ENCODE measurements around the gene AK4.
A peak's percentile ranks its signal among the peaks of the same experiment; 100 is the strongest.

Gene AK4

DNA sequence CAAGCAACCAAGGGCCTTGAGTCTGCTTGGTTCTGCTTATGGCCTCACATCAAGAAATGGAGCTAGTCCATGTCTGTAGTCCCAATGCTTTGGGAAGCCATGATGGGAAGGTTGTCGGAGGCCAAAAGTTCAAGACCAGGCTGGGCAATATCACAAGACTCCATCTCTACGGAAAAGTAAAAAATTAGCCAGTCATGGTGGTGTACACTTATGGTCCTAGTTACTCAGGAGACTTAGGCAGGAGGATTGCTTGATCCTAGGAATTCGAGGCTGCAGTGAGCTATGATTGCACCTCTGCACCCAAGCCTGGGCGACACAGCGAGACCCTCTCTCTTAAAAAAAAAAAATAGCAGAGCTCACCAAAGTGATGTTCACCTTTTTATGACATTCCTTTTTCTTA lies 81.2 kb downstream of the AK4 start:
- no peak overlapping the region for H3K4me2 ChIP-seq (ENCODE audit: insufficient read depth, low read length, poor library complexity, severe bottlenecking)

DNA sequence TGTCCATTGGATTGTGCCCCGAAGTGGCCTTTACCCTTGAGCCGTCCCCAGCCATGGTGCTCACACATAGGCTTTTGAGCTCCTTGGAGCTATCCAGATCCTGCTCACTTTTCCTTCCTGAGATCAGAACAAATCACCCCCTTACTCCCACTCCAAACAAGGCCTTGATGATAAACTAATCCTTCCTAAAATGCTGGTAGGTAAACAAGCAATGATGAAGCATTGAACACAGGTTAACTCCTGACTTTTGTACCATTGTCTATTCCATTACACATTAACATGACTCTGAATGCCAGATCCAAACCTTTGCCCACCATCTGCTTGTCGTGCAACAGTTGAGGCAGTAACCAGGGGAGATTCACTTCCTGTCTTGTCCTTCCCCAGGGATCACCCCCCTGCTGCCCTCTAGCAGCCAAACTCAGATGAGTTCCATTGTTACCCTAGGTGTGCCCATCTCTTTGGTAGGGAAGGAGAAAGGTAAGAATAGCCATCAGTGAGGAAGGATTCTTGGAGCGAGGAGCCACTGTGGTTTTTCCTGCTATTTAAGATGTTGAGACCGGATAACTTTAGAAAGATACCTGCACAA lies 81.8 kb downstream of the AK4 start:
- WGBS, 2 donors (ENCODE audit: extremely low coverage in 2 of 2, insufficient read length in 2 of 2, insufficient replicate concordance in 1 of 2), result no CpG with 5 or more reads among the region's 5 CpGs
- Histone ChIP-seq H3K4me2 (ENCODE audit: insufficient read depth, low read length, poor library complexity, severe bottlenecking) (no peak overlapping the region), H3K14ac (ENCODE audit: low read length) (no peak overlapping the region), H2AK5ac (ENCODE audit: low read depth, low read length) (peak overlapping the region; percentile 18), H3K4me3 (ENCODE audit: low read length in 2 of 2) (no peak overlapping the region), H3K9ac (ENCODE audit: low read depth, low read length, poor library complexity) (no peak overlapping the region), H2BK120ac (ENCODE audit: low read depth, low read length) (no peak overlapping the region), H2AFZ (ENCODE audit: low read length) (no peak overlapping the region), H3K4ac (ENCODE audit: low read length) (no peak overlapping the region), H3K79me1 (ENCODE audit: low read depth, low read length) (peaks cover 2% of the 10 kb centered on the region), H3K36me3 (replicated peaks in 1 of 2; ENCODE audit: control insufficient read depth in 2 of 2, insufficient read depth in 2 of 2, low read length in 2 of 2) (no peaks in the 10 kb centered on the region), H2BK12ac (ENCODE audit: low read length) (no peak overlapping the region), H3K18ac (ENCODE audit: low read length) (no peak overlapping the region), H4K8ac (ENCODE audit: low read depth, low read length) (no peak overlapping the region), H2BK5ac (ENCODE audit: low read length) (no peak overlapping the region), H3K27ac (replicated peaks; ENCODE audit: low read length) (no peak overlapping the region), H3K23ac (ENCODE audit: low read depth, low read length, poor library complexity) (no peak overlapping the region), H4K91ac (ENCODE audit: low read depth, low read length, poor library complexity) (no peak overlapping the region), H3K9me3 (replicated peaks in 1 of 2; ENCODE audit: control insufficient read depth in 2 of 2, insufficient read depth in 1 of 2, low read depth in 1 of 2, low read length in 2 of 2) (no peaks in the 10 kb centered on the region), H2BK15ac (ENCODE audit: low read length) (no peak overlapping the region), H3K4me1 (ENCODE audit: control insufficient read depth in 2 of 2, insufficient read depth in 1 of 2, low read depth in 1 of 2, low read length in 2 of 2) (no peaks in the 10 kb centered on the region), H3K27me3 (ENCODE audit: control insufficient read depth in 3 of 3, insufficient read depth in 3 of 3, low read depth in 1 of 3, low read length in 3 of 3) (no peaks in the 10 kb centered on the region)
- DNase-seq (ENCODE audit: low spot score), result no peak

More for the DNA sequence above, 81.2 kb downstream of the AK4 start:
- Histone ChIP-seq H3K4me3 (ENCODE audit: low read length in 2 of 2) (no peak overlapping the region), H2AK5ac (ENCODE audit: low read depth, low read length) (no peak overlapping the region), H2BK5ac (ENCODE audit: low read length) (no peak overlapping the region), H2BK15ac (ENCODE audit: low read length) (no peak overlapping the region), H3K9ac (ENCODE audit: low read depth, low read length, poor library complexity) (no peak overlapping the region), H3K36me3 (replicated peaks in 1 of 2; ENCODE audit: control insufficient read depth in 2 of 2, insufficient read depth in 2 of 2, low read length in 2 of 2) (no peaks in the 10 kb centered on the region), H3K4ac (ENCODE audit: low read length) (no peak overlapping the region), H2BK120ac (ENCODE audit: low read depth, low read length) (no peak overlapping the region), H2BK12ac (ENCODE audit: low read length) (no peak overlapping the region), H3K18ac (ENCODE audit: low read length) (no peak overlapping the region), H4K8ac (ENCODE audit: low read depth, low read length) (no peak overlapping the region), H3K27ac (replicated peaks; ENCODE audit: low read length) (no peak overlapping the region), H3K4me1 (ENCODE audit: control insufficient read depth in 2 of 2, insufficient read depth in 1 of 2, low read depth in 1 of 2, low read length in 2 of 2) (no peaks in the 10 kb centered on the region), H3K23ac (ENCODE audit: low read depth, low read length, poor library complexity) (no peak overlapping the region), H3K27me3 (ENCODE audit: control insufficient read depth in 3 of 3, insufficient read depth in 3 of 3, low read depth in 1 of 3, low read length in 3 of 3) (no peaks in the 10 kb centered on the region), H4K91ac (ENCODE audit: low read depth, low read length, poor library complexity) (no peak overlapping the region), H3K79me1 (ENCODE audit: low read depth, low read length) (peaks cover 2% of the 10 kb centered on the region), H2AFZ (ENCODE audit: low read length) (no peak overlapping the region), H3K9me3 (replicated peaks in 1 of 2; ENCODE audit: control insufficient read depth in 2 of 2, insufficient read depth in 1 of 2, low read depth in 1 of 2, low read length in 2 of 2) (no peaks in the 10 kb centered on the region), H3K14ac (ENCODE audit: low read length) (no peak overlapping the region)
- DNase-seq (ENCODE audit: low spot score), result no peak
- no CpG with 5 or more reads among the region's 5 CpGs for WGBS, 2 donors (ENCODE audit: extremely low coverage in 2 of 2, insufficient read length in 2 of 2, insufficient replicate concordance in 1 of 2)

DNA sequence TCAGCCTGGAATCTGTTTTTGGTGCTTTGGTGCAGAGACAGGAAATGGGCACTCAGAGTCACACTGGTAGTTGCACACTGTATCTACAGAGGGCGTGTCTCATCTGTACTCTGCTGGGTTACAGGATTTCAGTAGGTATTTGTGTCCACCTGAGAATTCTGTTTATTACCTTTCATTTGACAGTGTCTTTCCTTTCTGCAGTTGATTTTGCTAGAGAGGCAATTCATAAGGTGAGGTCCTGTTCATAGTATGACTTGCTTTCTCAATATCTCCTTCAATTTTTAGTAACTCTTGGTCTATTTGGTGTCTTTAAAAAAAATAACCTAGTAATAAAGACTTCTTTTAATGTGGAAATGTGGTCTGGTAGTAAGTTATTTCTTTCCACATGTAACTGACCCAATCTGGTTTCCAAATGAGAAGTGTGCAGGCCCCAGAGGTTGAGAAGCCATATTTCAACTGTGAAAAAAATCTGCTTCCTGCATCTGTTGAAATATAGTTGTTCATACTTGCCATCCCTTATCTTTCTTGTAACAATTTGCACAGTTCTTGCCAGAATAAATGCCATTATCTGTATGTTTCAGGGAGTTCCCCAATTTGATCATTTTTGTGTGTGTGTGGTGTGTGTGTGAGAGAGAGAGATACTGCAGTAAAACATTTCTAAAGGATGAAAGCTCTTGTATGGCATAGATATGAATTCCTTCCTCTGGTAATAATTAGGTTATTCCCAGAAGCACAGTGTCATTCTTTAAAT lies 82.9 kb downstream of the AK4 start:
- no peak for DNase-seq (ENCODE audit: low spot score)
- H3K36me3 ChIP-seq (replicated peaks in 1 of 2; ENCODE audit: control insufficient read depth in 2 of 2, insufficient read depth in 2 of 2, low read length in 2 of 2), result no peaks in the 10 kb centered on the region
- no peak overlapping the region for H3K18ac ChIP-seq (ENCODE audit: low read length)
- H2BK5ac ChIP-seq (ENCODE audit: low read length), result no peak overlapping the region
- H2BK120ac ChIP-seq (ENCODE audit: low read depth, low read length), result no peak overlapping the region
- H3K9me3 ChIP-seq (replicated peaks in 1 of 2; ENCODE audit: control insufficient read depth in 2 of 2, insufficient read depth in 1 of 2, low read depth in 1 of 2, low read length in 2 of 2), result no peaks in the 10 kb centered on the region
- no peak overlapping the region for H2BK15ac ChIP-seq (ENCODE audit: low read length)
- peaks cover 2% of the 10 kb centered on the region for H3K79me1 ChIP-seq (ENCODE audit: low read depth, low read length)
- H2AK5ac ChIP-seq (ENCODE audit: low read depth, low read length), result no peak overlapping the region
- H3K9ac ChIP-seq (ENCODE audit: low read depth, low read length, poor library complexity), result no peak overlapping the region
- no peak overlapping the region for H4K91ac ChIP-seq (ENCODE audit: low read depth, low read length, poor library complexity)
- no peak overlapping the region for H3K27ac ChIP-seq (replicated peaks; ENCODE audit: low read length)
- no peak overlapping the region for H3K4me3 ChIP-seq (ENCODE audit: low read length in 2 of 2)
- no peaks in the 10 kb centered on the region for H3K27me3 ChIP-seq (ENCODE audit: control insufficient read depth in 3 of 3, insufficient read depth in 3 of 3, low read depth in 1 of 3, low read length in 3 of 3)
- H3K4ac ChIP-seq (ENCODE audit: low read length), result no peak overlapping the region
- no peak overlapping the region for H4K8ac ChIP-seq (ENCODE audit: low read depth, low read length)
- H3K4me1 ChIP-seq (ENCODE audit: control insufficient read depth in 2 of 2, insufficient read depth in 1 of 2, low read depth in 1 of 2, low read length in 2 of 2), result no peaks in the 10 kb centered on the region
- WGBS, 2 donors (ENCODE audit: extremely low coverage in 2 of 2, insufficient read length in 2 of 2, insufficient replicate concordance in 1 of 2), result no CpG with 5 or more reads among the region's 1 CpG
- H3K14ac ChIP-seq (ENCODE audit: low read length), result no peak overlapping the region
- H2AFZ ChIP-seq (ENCODE audit: low read length), result no peak overlapping the region
- H3K4me2 ChIP-seq (ENCODE audit: insufficient read depth, low read length, poor library complexity, severe bottlenecking), result no peak overlapping the region
- H3K23ac ChIP-seq (ENCODE audit: low read depth, low read length, poor library complexity), result no peak overlapping the region
- H2BK12ac ChIP-seq (ENCODE audit: low read length), result no peak overlapping the region

DNA sequence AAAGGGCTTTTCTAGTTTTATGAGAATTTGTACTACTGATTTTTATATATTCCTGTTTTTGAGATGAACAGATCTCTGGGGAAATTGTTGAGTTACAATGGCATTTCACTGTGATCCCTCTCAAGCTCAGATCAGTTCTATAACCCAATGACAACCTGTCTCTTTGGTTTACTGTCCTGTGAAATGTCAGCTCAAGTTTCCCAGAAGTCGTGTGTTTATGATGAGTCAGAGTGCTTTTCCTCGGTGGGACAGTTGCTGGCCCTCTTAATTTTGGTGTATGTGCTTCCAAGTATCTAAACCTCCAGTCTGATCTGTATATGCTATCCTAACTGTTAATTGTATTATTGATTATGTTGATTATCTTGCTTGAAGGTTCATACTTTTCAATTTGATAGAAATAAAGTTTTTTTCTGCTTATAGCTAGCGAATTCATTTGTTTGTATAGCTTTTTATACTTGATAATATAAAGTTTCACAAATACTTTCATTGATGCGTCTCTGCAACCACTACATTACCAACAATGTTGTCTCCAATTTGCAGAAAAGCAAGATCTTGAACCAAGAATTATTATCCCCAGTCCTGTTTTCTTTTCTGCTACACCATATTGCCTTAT lies 83.8 kb downstream of the AK4 start:
- no CpG with 5 or more reads among the region's 4 CpGs for WGBS, 2 donors (ENCODE audit: extremely low coverage in 2 of 2, insufficient read length in 2 of 2, insufficient replicate concordance in 1 of 2)
- H3K4me1 ChIP-seq (ENCODE audit: control insufficient read depth in 2 of 2, insufficient read depth in 1 of 2, low read depth in 1 of 2, low read length in 2 of 2), result no peaks in the 10 kb centered on the region
- no peaks in the 10 kb centered on the region for H3K36me3 ChIP-seq (replicated peaks in 1 of 2; ENCODE audit: control insufficient read depth in 2 of 2, insufficient read depth in 2 of 2, low read length in 2 of 2)
- H2AK5ac ChIP-seq (ENCODE audit: low read depth, low read length), result no peak overlapping the region
- no peak overlapping the region for H4K8ac ChIP-seq (ENCODE audit: low read depth, low read length)
- no peak overlapping the region for H2BK5ac ChIP-seq (ENCODE audit: low read length)
- H3K23ac ChIP-seq (ENCODE audit: low read depth, low read length, poor library complexity), result no peak overlapping the region
- no peak overlapping the region for H3K4me3 ChIP-seq (ENCODE audit: low read length in 2 of 2)
- peaks cover 2% of the 10 kb centered on the region for H3K79me1 ChIP-seq (ENCODE audit: low read depth, low read length)
- no peaks in the 10 kb centered on the region for H3K27me3 ChIP-seq (ENCODE audit: control insufficient read depth in 3 of 3, insufficient read depth in 3 of 3, low read depth in 1 of 3, low read length in 3 of 3)
- no peak overlapping the region for H3K4ac ChIP-seq (ENCODE audit: low read length)
- H3K4me2 ChIP-seq (ENCODE audit: insufficient read depth, low read length, poor library complexity, severe bottlenecking), result no peak overlapping the region
- DNase-seq (ENCODE audit: low spot score), result no peak
- H2BK120ac ChIP-seq (ENCODE audit: low read depth, low read length), result no peak overlapping the region
- no peak overlapping the region for H3K9ac ChIP-seq (ENCODE audit: low read depth, low read length, poor library complexity)
- no peak overlapping the region for H2BK12ac ChIP-seq (ENCODE audit: low read length)
- H3K18ac ChIP-seq (ENCODE audit: low read length), result no peak overlapping the region
- H2BK15ac ChIP-seq (ENCODE audit: low read length), result no peak overlapping the region
- no peak overlapping the region for H4K91ac ChIP-seq (ENCODE audit: low read depth, low read length, poor library complexity)
- H3K9me3 ChIP-seq (replicated peaks in 1 of 2; ENCODE audit: control insufficient read depth in 2 of 2, insufficient read depth in 1 of 2, low read depth in 1 of 2, low read length in 2 of 2), result no peaks in the 10 kb centered on the region
- no peak overlapping the region for H3K14ac ChIP-seq (ENCODE audit: low read length)
- H2AFZ ChIP-seq (ENCODE audit: low read length), result no peak overlapping the region
- H3K27ac ChIP-seq (replicated peaks; ENCODE audit: low read length), result no peak overlapping the region
